DND-41 (cell line): ENCODE measurements around the gene IFNW1.

ENCODE experiments used
- ATAC-seq: fragments of 200-7000 bp; cut with Tn5 transposase; 3 replicates; pipeline ENCODE4 v1.9.1; 2021; ENCODE audit warnings: low read depth; ENCODE audit not compliant: insufficient read depth
- DNase-seq: peaks from one replicate; pipeline ENCODE4 v3.0.0-alpha.2; 2020
- H2AFZ ChIP-seq: 2 replicates; pipeline ENCODE4 v1.6.0; 2012; ENCODE audit warnings: low read depth, low read length
- H3K27ac ChIP-seq: 2 replicates; pipeline ENCODE4 v1.5.1; 2012; ENCODE audit warnings: low read length, inconsistent platforms
- H3K27me3 ChIP-seq: fragments of 200-600 bp; sonication (generic); 2 replicates; pipeline ENCODE4 v1.6.0; 2012; ENCODE audit warnings: low read length, mild to moderate bottlenecking, inconsistent platforms; ENCODE audit not compliant: insufficient read depth, poor library complexity
- H3K36me3 ChIP-seq: 2 replicates; pipeline ENCODE4 v1.5.1; 2012; ENCODE audit warnings: low read length, inconsistent platforms; ENCODE audit not compliant: insufficient read depth
- H3K4me1 ChIP-seq: 2 replicates; pipeline ENCODE4 v1.5.1; 2012; ENCODE audit warnings: mild to moderate bottlenecking, low read length; ENCODE audit not compliant: insufficient read depth
- H3K4me2 ChIP-seq: 2 replicates; pipeline ENCODE4 v1.6.0; 2012; ENCODE audit warnings: mild to moderate bottlenecking, moderate library complexity, low read length, inconsistent platforms; ENCODE audit not compliant: insufficient read depth
- H3K4me3 ChIP-seq, 2 experiments: fragments of 200-600 bp in 1 of 2; shearing (Covaris generic) in 1 of 2; 2 replicates each; pipeline ENCODE4 v1.5.1; 2012 to 2016; ENCODE audit warnings: inconsistent platforms in 2 of 2, low read length in 2 of 2, mild to moderate bottlenecking in 2 of 2, low read depth in 1 of 2, moderate library complexity in 1 of 2
- H3K79me2 ChIP-seq: 2 replicates; pipeline ENCODE4 v1.6.0; 2012; ENCODE audit warnings: low read length, inconsistent platforms; ENCODE audit not compliant: insufficient read depth
- H3K9ac ChIP-seq: 2 replicates; pipeline ENCODE4 v1.6.0; 2012; ENCODE audit warnings: low read depth, mild to moderate bottlenecking, inconsistent platforms, low read length, moderate library complexity
- H3K9me3 ChIP-seq: 2 replicates; pipeline ENCODE4 v1.5.1; 2012; ENCODE audit warnings: low read length, moderate library complexity, mild to moderate bottlenecking, inconsistent platforms; ENCODE audit not compliant: insufficient read depth, severe bottlenecking
- H4K20me1 ChIP-seq: 2 replicates; pipeline ENCODE4 v1.6.0; 2012; ENCODE audit warnings: low read length; ENCODE audit not compliant: insufficient read depth
- CTCF ChIP-seq: IDR thresholded peaks from 2 replicates; pipeline ENCODE4 v1.5.1; 2012; ENCODE audit warnings: borderline replicate concordance, low read length, moderate library complexity, mild to moderate bottlenecking; ENCODE audit not compliant: poor library complexity, severe bottlenecking; ENCODE audit errors: extremely low read depth
- EZH2 ChIP-seq: IDR thresholded peaks from 3 replicates; pipeline ENCODE4 v1.6.1; 2012; ENCODE audit warnings: borderline replicate concordance, low read depth, mild to moderate bottlenecking, moderate library complexity, low read length, inconsistent platforms; ENCODE audit not compliant: severe bottlenecking

IFNW1 gene

DNA sequence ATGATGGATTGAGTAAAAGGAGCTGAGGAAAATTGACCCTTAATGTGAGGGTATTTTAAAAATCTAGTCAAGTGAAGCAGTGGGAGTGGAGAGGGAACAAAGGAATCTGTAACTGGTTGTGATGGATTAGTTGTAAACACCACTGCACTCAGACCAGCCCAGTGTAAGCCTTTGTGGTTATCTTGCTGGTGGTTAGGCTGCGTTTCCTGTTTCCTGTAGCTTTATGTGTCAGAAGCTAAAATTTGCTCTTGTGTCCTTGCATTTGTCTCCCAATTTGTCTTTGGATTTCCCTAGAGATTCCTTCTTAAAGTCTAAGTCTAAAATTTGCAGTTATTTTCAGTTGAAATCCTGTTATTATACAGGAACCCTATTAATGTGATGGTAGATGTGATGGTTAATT lies 18.5 kb upstream of the IFNW1 start:
- Histone ChIP-seq H3K27me3 (no peaks in the 10 kb centered on the region), H4K20me1 (no peaks in the 10 kb centered on the region), H3K4me2 (peak overlapping the region; percentile 50; the same call in 1 of the 2 replicates), H3K4me1 (peaks cover 16% of the 10 kb centered on the region), H3K9me3 (no peaks in the 10 kb centered on the region), H3K36me3 (no peaks in the 10 kb centered on the region), H3K4me3 (no peak overlapping the region; a peak in 1 of 4 replicates), H3K27ac (peak overlapping the region; percentile 18; the same call in 1 of the 2 replicates), H2AFZ (no peak overlapping the region), H3K9ac (no peak overlapping the region), H3K79me2 (no peaks in the 10 kb centered on the region)
- peak; percentile 64 for DNase-seq
- TF ChIP-seq EZH2, result no peak
- TF ChIP-seq CTCF, result no peak
- ATAC-seq, result peak; percentile 98

DNA sequence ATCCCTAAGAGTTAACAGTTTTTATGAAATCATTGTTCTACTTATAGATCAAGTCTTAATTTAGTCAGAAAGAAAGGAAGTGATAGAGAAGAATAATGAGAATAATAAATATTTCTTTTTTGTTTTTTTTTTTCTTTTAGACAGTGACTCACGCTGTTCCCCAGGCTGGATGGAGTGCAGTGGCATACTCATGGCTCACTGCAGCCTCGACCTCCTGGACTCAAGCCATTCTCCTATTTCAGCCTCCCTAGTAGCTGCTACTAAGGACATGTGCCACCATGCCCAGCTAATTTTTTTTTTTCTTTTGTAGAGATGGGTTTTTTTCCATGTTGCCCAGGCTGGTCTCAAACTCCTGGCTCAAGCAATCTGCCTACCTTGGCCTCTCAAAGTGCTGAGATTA lies 13.9 kb upstream of the IFNW1 start:
- no peak overlapping the region for H3K4me3 ChIP-seq

DNA sequence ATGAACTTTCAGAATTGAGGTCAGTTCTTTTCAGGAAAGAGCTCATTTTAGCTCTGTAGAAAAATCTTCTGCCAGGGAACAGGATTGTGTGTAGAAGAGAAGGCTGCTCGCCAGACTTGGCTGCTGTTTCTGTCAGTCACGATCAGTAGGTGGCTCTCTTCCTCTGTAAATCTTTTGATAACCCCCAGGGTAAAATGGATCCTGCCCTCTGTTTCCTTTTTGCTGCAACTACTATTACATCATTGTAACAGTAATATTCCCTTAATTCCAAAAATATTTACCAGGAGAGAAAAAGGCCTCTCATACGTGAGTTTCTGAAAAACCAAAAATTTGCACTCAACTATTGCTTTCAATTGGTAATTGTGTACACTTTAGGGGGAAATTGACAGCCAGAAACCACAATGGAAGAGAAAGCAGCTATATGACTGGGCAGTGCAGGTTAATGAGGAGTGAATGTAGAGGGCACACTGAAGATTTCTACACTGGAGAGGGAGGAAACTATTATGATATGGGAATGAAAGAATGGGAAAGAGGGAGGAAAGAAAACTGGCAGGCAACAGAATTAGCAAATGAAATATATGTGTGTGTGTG lies 12.5 kb upstream of the IFNW1 start:
- Histone ChIP-seq H2AFZ (peak overlapping the region; percentile 62), H3K27me3 (no peaks in the 10 kb centered on the region), H3K9me3 (no peaks in the 10 kb centered on the region), H3K4me2 (peak overlapping the region; percentile 33; the same call in 1 of the 2 replicates), H3K9ac (no peak overlapping the region), H3K79me2 (no peaks in the 10 kb centered on the region), H3K27ac (0 out of 2 replicates have a peak overlapping the region, but pooled peaks have one; percentile 37), H3K4me3 (no peak overlapping the region), H3K4me1 (peaks cover 5% of the 10 kb centered on the region), H3K36me3 (no peaks in the 10 kb centered on the region), H4K20me1 (no peaks in the 10 kb centered on the region)
- TF ChIP-seq EZH2 (no peak), CTCF (peak; percentile 68)
- peak; percentile 92 for ATAC-seq
- peak; percentile 33 for DNase-seq

More for the DNA sequence above, 13.9 kb upstream of the IFNW1 start:
- Histone ChIP-seq H2AFZ (no peak overlapping the region), H4K20me1 (no peaks in the 10 kb centered on the region), H3K9me3 (no peaks in the 10 kb centered on the region), H3K4me2 (no peak overlapping the region), H3K36me3 (no peaks in the 10 kb centered on the region), H3K79me2 (no peaks in the 10 kb centered on the region), H3K27me3 (no peaks in the 10 kb centered on the region), H3K4me1 (peaks cover 12% of the 10 kb centered on the region), H3K9ac (no peak overlapping the region), H3K27ac (no peak overlapping the region)
- ATAC-seq, result no peak
- no peak for TF ChIP-seq CTCF
- no peak for TF ChIP-seq EZH2
- DNase-seq, result no peak
